DND-41 (cell line): ENCODE measurements around the gene TAF5L.

Experiments
- CTCF ChIP-seq: IDR thresholded peaks from 2 replicates; pipeline ENCODE4 v1.5.1; 2012; ENCODE audit warnings: borderline replicate concordance, low read length, moderate library complexity, mild to moderate bottlenecking; ENCODE audit not compliant: poor library complexity, severe bottlenecking; ENCODE audit errors: extremely low read depth
- EZH2 ChIP-seq: IDR thresholded peaks from 3 replicates; pipeline ENCODE4 v1.6.1; 2012; ENCODE audit warnings: borderline replicate concordance, low read depth, mild to moderate bottlenecking, moderate library complexity, low read length, inconsistent platforms; ENCODE audit not compliant: severe bottlenecking

GRCh38 chr1:229579059-229579673 lies 46.8 kb downstream of the TAF5L start:
- TF ChIP-seq CTCF (no peak), EZH2 (no peak)
